NCI-H1092 (cell line): ENCODE measurements around the gene GSAP.

Experiments
- DNase-seq: peaks from one replicate; lab custom pipeline; 2025; lab: John Stamatoyannopoulos, UW

The GSAP gene

DNA sequence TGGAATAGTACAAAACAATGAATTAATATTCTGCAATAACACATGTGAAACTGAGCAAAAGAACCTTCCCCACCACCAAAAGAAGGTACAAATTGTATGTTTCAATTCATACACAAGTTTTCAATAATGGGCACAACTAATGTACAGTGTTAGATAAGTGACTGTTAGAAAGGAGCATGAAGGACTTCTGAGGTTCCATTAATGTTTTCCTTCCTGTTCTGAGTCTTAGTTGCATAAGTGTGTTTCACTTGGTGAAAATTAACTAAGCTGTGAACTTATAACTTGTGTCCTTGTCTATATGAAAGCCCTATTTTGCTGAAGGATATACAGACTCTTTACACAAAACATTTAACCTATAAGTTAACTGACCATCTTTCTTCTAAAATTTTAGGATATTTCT lies 8.2 kb downstream of the GSAP start:
- no peak for DNase-seq

DNA sequence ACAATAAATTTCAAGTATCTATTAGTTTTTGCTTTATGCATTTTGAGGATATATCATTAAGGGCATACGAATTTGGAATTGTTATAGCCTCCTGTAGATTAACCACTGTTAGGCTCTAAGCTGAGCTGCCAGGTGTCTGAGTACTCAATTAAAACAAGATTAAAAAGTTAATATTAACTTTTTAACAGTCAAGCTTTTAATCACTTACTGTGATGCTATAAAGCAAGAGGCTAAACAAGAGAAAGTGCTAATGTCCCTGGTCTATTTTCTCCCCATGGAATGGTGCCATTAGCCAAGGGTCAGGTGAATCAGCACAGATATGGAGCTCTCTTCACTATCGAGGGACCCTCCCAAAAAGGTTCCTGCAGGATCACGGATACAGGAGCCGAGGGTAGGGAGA lies 9.7 kb downstream of the GSAP start:
- no peak for DNase-seq

DNA sequence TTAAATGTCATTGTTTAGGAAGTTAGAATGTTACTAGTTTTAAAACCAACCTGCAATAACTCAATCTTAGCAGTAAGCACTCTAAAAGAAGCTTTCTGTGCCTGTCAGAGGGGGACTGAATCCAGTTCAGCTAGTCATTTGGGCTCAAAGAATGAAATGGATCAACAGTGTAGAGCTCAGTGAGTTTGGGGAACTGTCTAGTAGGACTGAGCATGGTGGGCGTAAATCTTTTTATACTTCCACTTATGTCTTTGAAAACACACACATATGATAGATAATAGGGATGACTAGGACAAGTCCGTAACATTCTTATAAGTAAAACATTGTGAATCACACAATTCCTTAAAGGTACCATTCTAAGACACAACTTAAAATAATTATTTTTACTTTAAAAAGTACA lies 11.5 kb downstream of the GSAP start:
- DNase-seq, result no peak

DNA sequence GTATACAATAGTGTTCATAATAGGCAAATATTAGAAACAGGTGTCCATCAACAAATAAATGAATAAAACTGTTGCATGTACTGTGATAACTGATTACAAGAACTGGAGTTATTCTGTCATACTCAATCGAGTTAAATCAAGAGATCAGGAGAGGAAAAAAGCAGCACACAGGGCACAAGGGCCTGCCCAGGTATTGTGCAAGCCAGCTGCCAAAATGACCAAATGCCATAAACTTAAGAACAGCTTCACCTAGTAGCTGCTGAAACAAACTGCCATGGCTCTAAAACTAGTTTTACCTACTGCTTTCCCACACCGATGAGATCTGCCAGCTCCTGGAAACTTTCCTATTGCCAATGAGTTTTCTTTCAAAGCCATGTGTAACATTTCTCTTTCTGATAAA lies 12.2 kb downstream of the GSAP start:
- no peak for DNase-seq

DNA sequence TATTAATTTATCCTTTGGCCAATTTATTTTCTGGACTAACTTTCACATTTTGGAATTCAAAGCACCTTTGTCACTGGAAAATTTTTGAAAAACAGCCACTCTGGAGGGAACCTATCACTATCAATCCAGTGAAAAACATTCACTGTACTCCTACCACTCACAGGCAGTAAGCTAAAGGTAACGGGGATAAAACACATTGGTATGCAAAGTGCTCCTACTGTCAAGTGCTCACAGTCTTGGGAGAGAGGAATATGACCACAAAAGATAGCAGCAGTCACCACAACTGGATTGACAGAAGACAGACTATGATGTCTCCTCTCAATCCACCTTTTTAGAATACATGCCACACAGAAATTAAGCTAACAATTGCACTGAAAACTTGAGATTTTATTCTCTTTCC lies 13.3 kb downstream of the GSAP start:
- no peak for DNase-seq

DNA sequence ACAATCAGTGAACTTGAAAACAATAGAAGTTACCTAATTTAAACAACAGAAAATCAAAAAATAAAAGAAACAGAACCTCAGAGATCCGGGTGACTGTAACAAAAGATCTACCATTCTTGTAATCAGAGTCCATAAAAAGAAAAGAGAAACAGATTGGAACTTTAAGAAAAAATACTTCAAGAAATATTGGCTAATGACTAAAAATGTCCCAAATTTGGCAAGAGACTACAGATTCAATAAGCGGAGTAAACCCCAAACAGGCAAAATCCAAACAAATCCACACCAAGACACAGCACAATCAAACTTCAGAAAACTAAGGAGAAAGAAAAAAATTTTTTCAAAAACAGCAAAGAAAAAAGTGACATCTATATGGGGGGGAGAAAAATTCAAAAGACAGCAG lies 15.1 kb downstream of the GSAP start:
- DNase-seq, result no peak

DNA sequence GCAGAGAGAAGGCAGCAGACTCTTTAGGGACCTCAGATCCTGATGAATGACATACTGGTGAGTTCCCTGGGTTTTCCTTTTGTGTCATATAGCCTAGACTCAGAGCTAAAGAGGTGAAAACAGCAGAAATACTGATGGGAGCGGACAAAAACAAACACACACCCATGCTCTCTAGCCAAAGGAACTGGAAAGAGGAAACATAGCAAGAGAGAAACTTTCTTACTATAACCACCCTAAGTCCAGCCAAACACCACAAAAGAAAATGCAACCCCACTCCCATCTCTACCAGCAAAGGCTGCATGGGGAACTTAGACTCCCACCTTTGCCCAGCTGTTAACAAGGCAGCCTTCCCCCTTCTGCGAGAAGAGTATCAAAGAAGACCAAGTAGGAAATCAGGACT lies 16.3 kb downstream of the GSAP start:
- DNase-seq, result no peak

DNA sequence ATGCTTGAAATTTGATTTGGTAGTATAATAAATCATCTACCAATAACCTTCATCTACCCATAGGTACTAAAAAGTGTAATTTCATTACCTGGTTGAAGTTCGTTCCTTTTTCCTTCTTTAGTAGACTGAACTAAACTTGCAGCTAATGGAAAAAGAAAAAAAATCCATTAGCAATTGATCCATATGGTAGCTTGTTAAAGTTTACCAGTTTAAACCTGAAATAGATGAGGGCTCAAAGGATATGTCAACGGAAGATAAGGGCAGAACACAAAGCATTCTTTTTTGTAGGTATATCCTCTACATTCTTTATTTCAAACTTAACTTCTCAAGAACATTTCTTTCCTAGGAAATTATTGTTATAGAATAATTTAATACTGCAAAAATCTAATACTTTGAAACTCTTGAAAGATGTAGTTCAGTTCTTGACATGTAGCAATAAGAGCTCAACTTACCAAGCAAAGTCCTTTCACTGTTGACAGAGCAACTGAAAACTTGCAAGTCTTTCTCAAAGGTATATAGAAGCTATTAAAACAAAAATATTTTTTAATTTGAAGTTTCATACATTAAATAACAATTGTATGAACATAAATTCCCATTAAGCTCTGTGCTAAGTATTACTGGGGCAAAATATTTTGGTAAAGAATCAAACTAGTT lies 19.1 kb downstream of the GSAP start:
- DNase-seq, result no peak

DNA sequence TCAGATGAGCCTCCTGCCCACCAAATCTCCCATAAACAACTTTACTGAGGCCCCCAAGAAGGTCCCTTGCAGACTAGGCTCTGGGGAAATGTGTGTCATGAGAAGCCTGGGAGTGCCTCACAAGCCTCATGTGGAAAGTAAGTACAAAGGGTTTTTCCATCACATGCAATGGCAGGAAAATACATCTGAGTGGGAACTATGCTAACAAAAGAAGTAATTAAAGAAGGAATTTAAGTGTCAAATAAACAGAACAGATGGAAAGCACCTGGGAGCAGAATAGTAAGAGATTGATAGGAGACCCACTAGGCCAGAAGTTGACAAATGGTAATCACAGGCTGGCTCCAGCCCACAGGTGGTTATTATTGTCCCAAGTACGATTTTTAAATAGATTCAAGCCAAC lies 20.5 kb downstream of the GSAP start:
- DNase-seq, result no peak

DNA sequence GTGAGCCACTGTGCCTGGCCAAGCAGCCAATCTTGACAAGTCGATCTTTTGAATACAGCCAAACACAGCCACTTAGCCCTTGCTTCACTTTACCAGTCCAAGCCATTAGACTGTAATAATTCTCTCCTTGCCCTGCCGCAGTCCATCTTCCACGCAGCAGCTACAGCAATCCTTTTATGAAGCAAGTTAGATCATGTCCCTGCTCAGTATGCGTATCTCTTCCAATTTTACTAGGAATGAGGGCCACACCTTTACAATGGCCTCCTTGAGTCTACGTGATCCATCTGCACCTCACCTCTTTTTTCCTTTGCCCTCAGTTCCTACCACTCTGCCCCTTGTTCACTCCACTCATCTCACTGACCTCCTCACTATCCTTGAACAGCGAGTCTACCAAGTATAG lies 22.2 kb downstream of the GSAP start:
- DNase-seq, result no peak

DNA sequence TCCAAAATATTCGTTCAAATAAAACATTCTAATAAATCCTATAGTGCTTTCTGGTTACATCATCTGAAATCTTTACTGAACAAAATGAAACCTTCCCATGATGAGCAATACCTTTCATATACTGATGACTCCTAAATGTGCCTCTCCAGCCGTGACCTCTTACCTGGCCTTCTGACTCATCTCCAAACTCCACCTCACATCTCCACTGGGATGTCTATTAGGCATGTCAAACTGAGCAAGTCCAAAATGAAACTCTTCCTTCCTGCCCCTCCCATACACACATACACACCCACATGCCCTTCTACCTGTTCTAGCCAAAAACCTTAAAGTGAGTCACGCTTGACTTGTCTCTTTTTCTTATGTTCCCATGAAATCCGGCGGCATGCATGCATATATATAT lies 22.9 kb downstream of the GSAP start:
- DNase-seq, result no peak

DNA sequence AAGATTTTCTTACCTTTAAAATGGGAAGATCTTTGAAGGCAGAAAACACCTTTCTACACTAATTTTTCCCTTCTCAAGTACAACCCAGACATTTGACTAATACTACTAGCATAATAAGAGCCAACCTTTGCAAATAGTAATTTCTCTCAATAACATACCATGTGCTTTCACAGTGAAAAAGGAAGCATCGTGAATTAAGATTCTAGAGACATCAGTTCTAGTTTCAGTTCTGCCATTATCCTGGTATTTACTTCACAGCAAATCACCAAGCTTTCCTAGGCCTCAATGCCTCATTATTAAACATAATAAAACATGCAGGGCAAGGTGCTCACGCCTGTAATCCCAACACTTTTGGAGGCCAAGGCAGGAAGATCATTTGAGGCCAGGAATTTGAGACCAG lies 24.9 kb downstream of the GSAP start:
- DNase-seq, result no peak

DNA sequence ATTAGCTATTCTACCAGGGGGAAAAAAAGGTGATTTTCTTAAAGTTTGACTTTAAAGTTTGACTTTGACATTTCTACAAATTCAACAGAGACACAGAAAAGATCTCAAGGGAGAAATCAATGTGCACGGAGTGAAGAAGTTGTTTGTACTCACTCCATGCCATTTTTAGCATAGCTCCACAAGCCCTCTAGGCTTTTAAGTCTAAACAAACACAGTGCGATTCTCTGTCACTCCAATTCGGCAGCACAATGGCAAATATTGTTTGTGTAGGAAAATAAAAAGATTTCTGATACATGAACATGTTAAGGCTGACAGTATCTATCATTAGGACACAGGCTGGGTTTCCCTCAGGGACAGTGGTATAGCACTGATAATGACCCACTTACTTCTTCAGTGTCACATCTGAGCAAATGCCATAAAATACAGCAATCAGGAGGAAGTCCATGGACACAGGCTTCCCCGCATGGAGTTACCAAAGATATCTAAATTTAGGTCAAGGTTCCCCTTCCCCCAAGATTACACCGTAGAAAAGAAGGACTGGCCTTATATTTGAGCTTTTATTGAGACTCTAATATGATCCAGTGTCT lies 28.0 kb downstream of the GSAP start:
- DNase-seq, result no peak

DNA sequence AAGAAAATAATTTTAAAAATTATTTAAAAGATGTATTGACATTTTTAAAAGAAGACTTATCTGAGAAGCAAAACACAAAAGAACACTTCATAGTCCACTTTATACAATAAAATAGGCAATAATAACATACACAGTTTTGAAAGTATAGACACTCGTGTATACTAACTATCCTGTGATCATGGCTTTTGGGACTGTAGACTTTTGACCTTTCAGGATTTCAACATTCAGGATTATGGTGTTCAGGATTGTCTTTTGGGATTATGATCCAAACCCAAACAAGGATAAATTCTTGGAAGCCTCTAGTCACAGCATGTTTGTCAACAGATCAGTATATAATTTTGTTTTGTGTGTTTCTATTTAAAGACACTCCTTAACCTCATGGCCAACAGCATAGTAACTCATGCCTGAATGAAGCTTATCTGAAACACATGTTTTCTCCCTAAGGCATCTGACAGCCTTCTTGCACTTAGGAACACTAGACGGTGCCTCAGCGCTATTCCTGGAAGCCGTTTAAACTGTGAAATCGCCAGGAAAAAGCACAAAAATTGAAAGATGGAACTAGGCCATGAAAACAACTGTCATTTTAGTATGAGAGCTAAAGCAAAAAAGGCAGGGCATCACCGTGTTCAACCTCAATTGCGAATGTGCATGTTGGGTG lies 29.9 kb downstream of the GSAP start:
- DNase-seq, result no peak

DNA sequence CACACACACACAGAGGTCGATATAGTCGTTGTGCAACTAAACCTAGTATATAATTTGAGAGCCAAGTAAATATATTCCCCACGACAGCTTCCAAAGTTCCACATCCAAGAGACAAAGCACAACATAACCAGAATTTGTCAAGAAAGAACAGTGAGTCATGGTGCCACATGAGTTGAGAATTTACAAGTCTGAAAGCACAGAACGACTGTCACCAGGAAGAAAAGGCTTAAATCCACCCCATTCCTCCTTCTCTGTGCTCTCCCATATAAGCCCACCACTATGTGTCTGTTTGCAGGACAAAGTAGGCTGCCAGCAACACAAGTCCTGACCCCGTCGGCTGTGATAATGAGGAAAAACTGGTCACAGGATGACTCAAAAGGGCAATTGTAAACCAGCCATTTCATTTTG lies 32.8 kb downstream of the GSAP start:
- DNase-seq, result no peak

DNA sequence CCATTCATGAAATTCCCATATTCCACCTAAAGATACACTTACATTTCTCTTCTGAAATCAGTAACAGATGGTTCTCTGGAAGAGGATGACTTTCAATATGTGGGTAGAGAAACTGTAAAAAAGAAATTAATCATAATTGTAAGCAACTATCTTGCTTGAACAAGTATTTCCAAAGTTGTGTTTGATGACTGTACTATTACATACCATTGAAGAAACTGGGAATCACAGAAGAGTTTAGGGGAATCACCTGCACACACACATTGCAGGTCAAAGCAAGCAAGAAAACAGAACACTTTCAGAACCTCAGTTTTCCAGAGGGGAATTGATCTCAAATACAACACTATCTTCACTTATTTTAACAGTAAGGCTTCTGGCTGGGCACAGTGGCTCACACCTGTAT lies 33.6 kb downstream of the GSAP start:
- DNase-seq, result no peak

DNA sequence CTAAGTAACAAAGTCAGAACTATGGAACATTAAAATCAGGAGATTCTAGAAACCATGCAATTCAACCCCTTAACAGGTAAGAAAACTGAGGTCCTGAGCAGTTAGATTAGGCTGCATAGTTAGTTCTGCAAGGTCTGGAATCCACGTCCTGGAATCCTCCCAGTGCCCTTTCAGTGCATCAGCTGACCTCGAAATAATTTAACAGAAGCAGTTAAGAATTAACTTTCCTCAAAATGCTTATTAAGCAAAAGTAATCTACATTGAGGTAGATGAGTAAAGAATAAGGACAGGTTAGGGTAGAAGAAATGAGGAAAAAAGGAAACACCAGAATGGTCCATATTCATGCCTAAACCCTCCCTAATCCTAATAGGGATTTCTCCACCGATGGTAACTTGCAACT lies 37.6 kb downstream of the GSAP start:
- no peak for DNase-seq

DNA sequence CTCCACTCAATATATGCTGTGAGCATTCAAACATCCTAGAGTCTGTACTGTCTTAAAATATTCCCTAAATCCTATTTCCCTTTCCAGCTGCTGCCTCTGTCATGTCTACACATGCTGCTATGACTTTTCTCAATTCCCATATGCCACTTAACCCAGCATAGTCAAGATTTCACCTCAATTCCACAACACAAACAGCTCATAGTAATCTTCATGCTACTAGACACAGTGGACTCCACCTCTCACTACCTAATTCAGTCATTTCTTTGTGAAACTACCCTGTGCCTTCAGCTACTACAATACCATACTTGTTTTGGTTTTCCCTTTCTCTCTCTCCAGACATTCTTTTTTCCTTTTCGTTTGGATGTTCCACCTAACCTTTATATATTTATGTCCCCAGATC lies 45.5 kb downstream of the GSAP start:
- DNase-seq, result no peak

DNA sequence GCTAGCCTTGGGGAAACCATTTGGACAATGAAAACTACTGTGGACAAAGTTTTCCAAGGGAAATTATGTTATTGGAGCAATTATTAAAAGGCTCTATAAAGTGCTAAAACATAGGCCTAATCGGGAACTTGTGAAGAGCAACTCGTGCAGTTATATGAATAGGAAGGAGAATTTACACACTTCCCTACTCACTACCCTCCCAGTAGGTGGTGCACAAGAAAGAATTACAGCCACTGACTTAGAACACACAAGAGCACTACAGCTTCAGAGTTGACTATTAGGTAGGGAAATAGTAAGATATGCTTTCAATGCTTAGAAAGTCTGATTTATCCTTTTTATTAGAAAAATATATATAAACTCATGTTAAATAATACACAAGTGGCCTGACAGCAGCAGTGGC lies 47.2 kb downstream of the GSAP start:
- DNase-seq, result no peak

DNA sequence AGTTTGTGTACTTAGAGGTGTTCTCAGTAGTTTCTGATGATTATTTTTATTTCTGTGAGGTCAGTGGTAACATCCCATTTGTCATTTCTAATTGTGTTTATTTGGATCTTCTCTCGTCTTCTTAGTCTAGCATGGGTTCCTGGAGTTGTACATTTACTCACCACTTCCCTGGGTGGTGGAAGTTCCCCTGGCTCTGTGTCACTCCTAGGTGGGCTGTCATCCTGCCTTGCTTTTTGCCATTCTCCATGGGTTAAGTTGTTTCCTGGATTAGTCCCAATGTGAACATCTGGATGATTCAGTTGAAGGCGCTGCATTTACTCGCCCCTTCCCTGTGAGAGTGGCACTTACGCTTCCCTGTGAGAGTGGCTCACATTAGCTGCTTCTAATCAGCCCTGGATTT lies 48.2 kb downstream of the GSAP start:
- no peak for DNase-seq

DNA sequence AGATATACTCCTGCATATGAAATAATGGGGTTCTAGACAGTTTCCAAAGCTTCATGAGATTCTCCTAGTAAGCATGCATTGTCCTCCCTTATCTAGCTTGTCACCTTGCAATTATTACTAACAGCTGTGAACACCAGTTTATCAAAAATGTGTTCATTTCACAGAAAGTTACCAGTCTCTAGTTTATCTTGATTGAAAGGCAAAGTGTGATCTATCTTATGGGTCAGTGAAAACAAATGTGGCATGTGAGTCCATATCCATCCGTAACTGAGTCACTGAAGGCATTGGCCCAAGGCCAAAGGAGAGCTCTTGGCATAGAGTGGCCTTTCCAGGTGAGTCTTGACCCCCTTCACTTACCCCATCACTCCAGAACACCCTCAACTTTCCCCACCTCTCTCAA lies 53.2 kb downstream of the GSAP start:
- no peak for DNase-seq

DNA sequence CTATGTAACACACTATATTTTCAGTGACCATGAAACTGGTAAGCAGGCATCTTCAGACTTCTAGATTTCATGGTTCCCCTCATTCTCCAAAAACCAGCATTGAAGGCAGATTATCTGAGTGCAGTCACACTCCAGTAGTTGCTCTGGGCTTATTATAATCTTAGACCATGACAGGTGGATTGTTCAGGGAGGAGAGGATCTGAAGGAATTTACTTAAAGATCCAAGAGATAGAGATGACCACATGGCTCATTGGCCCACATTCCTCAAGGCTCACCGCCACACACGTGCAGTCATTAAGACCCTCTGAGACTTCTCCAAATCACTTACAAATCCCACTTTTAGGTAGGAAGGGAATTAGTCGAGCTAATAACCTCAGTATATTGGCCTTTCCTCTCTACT lies 55.2 kb downstream of the GSAP start:
- DNase-seq, result no peak

DNA sequence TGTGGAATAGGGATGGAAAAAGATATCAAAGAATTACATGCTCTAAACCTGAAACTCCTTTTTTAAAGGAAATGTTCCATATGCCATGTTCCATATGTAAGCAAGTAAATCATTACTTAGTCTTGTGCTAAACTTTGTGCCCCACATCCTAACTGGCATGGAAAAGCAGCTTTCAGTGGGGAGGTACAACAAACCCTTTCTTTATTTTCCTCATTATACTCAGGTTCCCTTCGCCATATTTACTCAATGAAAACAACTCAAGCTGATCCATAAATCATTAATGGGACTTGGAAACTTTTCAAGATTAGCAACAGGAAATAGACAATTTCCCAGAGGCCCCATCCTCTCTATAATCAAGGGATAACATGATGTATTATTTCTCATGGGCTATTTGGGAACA lies 56.0 kb downstream of the GSAP start:
- DNase-seq, result no peak

DNA sequence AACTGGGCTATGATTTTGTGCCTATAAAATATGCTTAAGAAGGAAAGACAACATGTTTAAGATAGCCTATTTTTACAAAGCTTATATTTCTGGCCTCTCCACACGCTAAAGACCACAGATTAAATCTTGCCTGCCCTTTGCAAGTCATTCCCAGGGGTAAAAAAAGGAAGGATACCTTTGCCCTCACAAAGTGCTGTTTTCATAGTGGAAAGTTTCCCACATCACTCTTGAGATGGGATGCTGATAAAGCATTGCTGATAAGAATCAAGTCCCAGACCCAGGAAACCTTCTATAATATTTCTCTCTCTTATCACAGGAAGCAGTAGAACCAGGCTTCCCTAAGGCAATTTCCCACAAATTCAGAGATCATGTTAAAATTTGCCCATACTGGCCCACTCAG lies 56.5 kb downstream of the GSAP start:
- DNase-seq, result no peak
